ENCODE data around the gene UTP18.

Gene UTP18

GRCh38 chr17:51341457-51341856, 81.1 kb downstream of the UTP18 start:
- TF ChIP-seq FOXM1 (IDR thresholded peaks at IDR 0.05; ENCODE audit: borderline replicate concordance, low read depth) (no peak), TCF12 (IDR thresholded peaks at IDR 0.05; ENCODE audit: low read depth) (no peak), RAD21 (IDR thresholded peaks at IDR 0.05; ENCODE audit: low read depth) (no peak), EGR1 (IDR thresholded peaks at IDR 0.05) (no peak), EP300 (IDR thresholded peaks at IDR 0.05; ENCODE audit: borderline replicate concordance) (no peak), TEAD4 (IDR thresholded peaks at IDR 0.05) (no peak), TAF1 (IDR thresholded peaks at IDR 0.05; ENCODE audit: low read depth) (no peak), ZBTB7A (IDR thresholded peaks at IDR 0.05; ENCODE audit: low read depth) (no peak)

GRCh38 chr17:51342257-51342656, 81.9 kb downstream of the UTP18 start:
- TF ChIP-seq TAF1 (IDR thresholded peaks at IDR 0.05; ENCODE audit: low read depth): no peak
- no peak for TF ChIP-seq NFIC (IDR thresholded peaks at IDR 0.05)
- TF ChIP-seq CEBPB (IDR thresholded peaks at IDR 0.05): no peak
- TF ChIP-seq MAX (IDR thresholded peaks at IDR 0.05): no peak
- TF ChIP-seq YY1 (IDR thresholded peaks at IDR 0.05; ENCODE audit: low read depth): no peak
- TF ChIP-seq EP300 (IDR thresholded peaks at IDR 0.05; ENCODE audit: borderline replicate concordance): no peak
- TF ChIP-seq USF1 (IDR thresholded peaks at IDR 0.05): no peak
- TF ChIP-seq CREB1 (IDR thresholded peaks at IDR 0.05; ENCODE audit: low read depth): no peak
- TF ChIP-seq TCF12 (IDR thresholded peaks at IDR 0.05; ENCODE audit: low read depth): no peak
- no peak for TF ChIP-seq RAD21 (IDR thresholded peaks at IDR 0.05; ENCODE audit: low read depth)
- TF ChIP-seq ZBTB7A (IDR thresholded peaks at IDR 0.05; ENCODE audit: low read depth): no peak
- TF ChIP-seq FOXM1 (IDR thresholded peaks at IDR 0.05; ENCODE audit: borderline replicate concordance, low read depth): no peak
- TF ChIP-seq TEAD4 (IDR thresholded peaks at IDR 0.05): no peak
- TF ChIP-seq REST (IDR thresholded peaks at IDR 0.05; ENCODE audit: low read depth): no peak
- no peak for TF ChIP-seq EGR1 (IDR thresholded peaks at IDR 0.05)

GRCh38 chr17:51344532-51344931, 84.2 kb downstream of the UTP18 start:
- TF ChIP-seq CREB1 (IDR thresholded peaks at IDR 0.05; ENCODE audit: low read depth) (no peak), RAD21 (IDR thresholded peaks at IDR 0.05; ENCODE audit: low read depth) (no peak), CEBPB (IDR thresholded peaks at IDR 0.05) (no peak), TCF12 (IDR thresholded peaks at IDR 0.05; ENCODE audit: low read depth) (no peak), TEAD4 (IDR thresholded peaks at IDR 0.05) (no peak), USF1 (IDR thresholded peaks at IDR 0.05) (no peak), ZBTB7A (IDR thresholded peaks at IDR 0.05; ENCODE audit: low read depth) (no peak), NFIC (IDR thresholded peaks at IDR 0.05) (no peak), EGR1 (IDR thresholded peaks at IDR 0.05) (no peak), TAF1 (IDR thresholded peaks at IDR 0.05; ENCODE audit: low read depth) (no peak), YY1 (IDR thresholded peaks at IDR 0.05; ENCODE audit: low read depth) (no peak), REST (IDR thresholded peaks at IDR 0.05; ENCODE audit: low read depth) (no peak), MAX (IDR thresholded peaks at IDR 0.05) (no peak), FOXM1 (IDR thresholded peaks at IDR 0.05; ENCODE audit: borderline replicate concordance, low read depth) (no peak), EP300 (IDR thresholded peaks at IDR 0.05; ENCODE audit: borderline replicate concordance) (no peak)

- TF ChIP-seq TCF12 (IDR thresholded peaks at IDR 0.05; ENCODE audit: low read depth) (no peak), TAF1 (IDR thresholded peaks at IDR 0.05; ENCODE audit: low read depth) (no peak), RAD21 (IDR thresholded peaks at IDR 0.05; ENCODE audit: low read depth) (no peak), FOXM1 (IDR thresholded peaks at IDR 0.05; ENCODE audit: borderline replicate concordance, low read depth) (no peak), USF1 (IDR thresholded peaks at IDR 0.05) (no peak), CREB1 (IDR thresholded peaks at IDR 0.05; ENCODE audit: low read depth) (no peak), MAX (IDR thresholded peaks at IDR 0.05) (no peak), YY1 (IDR thresholded peaks at IDR 0.05; ENCODE audit: low read depth) (no peak), REST (IDR thresholded peaks at IDR 0.05; ENCODE audit: low read depth) (no peak), ZBTB7A (IDR thresholded peaks at IDR 0.05; ENCODE audit: low read depth) (no peak), NFIC (IDR thresholded peaks at IDR 0.05) (no peak), TEAD4 (IDR thresholded peaks at IDR 0.05) (no peak), CEBPB (IDR thresholded peaks at IDR 0.05) (no peak), EGR1 (IDR thresholded peaks at IDR 0.05) (no peak), EP300 (IDR thresholded peaks at IDR 0.05; ENCODE audit: borderline replicate concordance) (no peak)
Observed at GRCh38 chr17:51346218-51346982, 86.1 kb downstream of the UTP18 start.
